Measurements from ENCODE around the gene ABCA4.

The ABCA4 gene

DNA sequence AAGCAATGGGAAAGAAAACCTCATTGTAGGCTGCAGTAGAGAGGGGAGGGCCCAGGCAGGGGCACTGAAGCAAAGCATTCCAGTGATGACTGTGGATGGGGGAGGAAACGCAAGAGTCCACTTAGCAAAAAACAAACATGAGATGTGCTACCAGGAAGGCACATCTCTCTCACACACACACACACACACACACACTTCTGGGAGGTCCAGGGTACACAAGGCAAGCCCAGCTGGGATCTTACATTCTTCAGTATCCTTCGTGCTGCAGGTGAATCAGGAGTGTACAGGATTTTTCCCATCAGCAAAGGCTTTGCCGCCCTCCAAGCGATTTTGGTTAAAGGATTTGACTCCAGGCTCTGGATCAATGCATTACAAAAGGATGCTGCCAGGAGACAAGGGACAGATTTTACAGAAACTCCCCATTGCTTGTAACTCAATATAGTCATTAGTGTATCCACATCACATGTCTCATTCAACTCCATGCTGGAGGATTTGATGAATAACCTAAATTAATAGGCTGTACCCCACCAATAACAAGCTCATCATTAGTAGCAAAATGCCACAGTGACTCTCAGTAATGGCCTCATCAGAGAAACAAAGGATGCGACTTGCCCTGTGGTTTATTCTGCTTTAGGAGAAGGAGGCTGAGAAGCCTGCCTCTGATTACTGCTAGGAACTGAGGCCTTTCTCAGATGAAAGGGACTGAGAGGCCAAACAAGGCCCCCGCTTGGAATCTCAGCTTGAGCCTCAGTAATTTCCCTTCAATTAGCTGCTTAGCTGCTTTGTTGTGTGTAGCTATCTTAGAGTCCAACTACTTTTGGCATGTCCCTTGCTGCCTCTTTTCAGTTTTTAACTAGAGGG, 41.6 kb downstream of the ABCA4 start:
- DNase-seq = no peak

DNA sequence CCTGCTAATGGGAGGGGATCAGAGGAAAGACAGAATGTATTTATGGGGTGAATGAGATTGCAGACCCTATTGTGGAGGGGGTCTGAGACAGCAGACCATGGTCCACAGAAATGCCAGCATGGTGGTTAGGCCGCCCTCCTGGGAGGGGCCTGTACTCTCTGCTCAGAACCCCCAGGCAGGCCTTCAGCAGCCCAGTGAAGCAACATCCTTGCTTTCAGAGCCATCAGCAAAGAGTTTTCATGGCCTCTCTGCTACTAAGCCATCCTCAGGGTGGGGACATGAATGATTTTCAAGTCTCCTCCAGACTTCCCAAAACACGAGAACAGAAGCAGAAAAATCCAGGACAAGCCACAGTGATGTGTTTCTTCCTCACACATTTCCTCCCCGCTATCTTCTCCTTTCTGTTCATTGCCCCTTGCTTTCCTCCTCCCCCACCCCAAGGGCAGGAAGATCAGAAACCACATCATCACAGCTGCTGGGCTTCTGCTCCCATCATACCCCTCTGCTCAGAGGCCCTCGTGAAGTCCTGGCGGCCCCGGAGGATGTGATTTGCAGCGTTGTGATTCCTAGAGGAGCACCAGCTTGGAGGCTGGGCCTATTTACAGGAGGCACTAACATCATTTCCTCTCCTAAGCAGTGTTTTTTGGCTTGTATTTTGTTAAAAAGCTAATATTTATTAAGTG, 48.0 kb downstream of the ABCA4 start:
- no peak for DNase-seq

DNA sequence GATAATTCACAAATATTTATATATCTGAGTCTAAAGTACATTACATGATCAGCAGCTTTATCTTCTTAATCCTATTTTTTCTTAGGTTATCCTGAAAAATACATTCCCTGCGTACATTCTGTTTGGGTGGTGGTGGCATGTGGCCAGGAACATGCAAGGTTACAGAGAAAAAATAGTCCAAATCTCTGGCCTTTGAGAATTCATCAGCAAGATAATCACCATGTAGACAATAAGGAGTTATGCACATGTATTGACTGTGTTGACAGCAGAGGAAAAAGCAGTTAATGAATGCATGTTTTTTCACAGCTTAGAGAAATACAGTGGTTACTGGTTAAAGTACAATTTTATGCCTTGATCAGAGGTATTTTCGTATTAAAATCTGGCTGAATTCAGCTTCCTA, 49.0 kb downstream of the ABCA4 start:
- DNase-seq = no peak

DNA sequence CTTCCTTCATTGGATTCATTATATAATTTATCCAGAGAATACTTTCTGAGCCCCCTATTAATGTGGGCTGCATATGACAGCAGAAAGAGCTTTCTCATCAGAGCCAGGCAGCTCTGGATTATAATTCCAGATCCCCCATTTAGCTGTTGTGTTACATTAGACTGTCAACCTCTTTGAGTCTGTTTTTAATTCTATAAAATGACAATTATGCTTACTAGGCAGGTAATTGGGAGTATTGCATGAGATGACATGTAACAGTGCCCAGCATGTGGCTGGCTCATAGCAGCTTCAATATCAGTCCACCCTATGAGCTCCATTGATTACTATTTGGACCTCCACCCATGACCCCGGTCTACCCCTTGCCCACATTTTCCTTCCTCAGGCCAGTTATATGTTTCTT, 49.6 kb downstream of the ABCA4 start:
- DNase-seq = no peak

DNA sequence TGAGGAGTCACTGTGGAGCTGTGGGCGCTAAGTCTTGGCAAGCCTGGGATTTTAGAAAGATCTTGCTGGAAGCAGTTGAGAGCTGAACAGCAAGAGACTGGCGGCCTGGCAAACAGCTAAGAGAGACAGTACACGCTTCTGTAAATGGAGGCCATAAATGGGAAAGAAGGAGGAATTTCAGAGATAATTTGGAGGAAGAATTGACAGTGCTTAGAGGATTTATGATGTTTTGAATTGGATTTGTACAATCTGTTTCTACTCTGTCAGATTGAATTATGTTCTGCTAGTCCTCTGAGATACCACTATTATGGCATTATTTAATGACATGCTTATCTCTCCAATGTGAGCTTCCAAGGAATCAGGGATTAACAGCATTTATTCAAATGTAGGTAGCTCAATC, 50.1 kb downstream of the ABCA4 start:
- no peak for DNase-seq

DNA sequence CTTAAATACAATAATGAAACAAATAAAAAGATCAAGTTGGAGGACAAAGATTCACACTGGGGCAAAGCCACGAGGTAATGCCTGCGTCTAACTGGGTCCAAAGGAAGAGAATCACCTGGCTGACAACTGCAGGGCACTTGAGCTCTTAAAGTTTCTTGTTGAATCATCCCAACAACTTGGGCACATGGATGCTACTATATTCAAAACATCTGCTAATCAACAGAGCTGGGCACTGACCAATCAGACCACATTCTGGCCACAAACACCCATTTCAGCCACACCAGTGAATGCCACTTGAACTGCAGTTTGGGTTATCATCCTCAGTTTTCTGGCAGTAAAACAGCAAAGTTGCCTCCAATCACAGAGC, 51.0 kb downstream of the ABCA4 start:
- no peak for DNase-seq

DNA sequence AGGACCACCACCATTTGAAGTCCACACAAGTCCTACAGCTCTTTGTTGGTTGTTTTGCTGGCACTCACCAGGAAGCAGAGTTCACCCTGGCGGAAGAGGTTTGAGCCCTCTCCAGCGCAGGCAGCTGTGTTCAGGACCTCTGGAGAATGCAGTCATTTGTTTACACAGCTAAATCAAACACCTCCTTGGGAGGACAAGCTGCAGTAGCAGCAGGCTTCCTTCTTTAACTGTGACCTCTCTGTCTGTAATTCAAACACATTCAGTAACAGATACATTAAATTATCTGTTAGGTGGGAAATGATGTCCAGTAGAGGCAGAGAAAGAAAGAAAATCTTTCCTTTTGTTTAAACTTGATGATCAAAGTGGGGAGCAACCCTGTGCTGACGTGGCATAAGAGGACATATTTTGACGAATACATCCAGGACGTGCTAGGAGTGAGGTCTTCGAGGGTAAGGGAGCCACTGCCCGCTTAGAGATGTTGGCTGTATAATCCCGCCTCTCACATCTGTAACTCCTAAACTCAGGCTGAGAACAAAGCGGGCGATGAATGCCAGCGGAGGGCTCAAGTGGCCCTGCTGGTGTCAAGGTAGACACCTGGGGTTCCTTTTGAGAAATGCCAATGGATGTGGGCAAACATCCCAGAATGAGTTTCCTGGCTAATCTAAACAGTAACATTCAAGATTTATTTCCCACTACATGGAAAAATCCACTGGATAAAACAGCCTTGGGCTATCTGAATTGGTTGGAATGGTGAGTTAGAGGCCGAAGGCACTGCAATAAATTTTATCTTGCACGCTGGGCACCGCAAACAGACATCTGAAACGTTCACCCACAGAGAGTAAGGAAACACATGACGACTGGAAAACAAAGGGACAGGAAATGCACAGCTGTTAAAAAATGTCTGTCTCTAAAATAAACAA, 51.7 kb downstream of the ABCA4 start:
- no peak for DNase-seq

DNA sequence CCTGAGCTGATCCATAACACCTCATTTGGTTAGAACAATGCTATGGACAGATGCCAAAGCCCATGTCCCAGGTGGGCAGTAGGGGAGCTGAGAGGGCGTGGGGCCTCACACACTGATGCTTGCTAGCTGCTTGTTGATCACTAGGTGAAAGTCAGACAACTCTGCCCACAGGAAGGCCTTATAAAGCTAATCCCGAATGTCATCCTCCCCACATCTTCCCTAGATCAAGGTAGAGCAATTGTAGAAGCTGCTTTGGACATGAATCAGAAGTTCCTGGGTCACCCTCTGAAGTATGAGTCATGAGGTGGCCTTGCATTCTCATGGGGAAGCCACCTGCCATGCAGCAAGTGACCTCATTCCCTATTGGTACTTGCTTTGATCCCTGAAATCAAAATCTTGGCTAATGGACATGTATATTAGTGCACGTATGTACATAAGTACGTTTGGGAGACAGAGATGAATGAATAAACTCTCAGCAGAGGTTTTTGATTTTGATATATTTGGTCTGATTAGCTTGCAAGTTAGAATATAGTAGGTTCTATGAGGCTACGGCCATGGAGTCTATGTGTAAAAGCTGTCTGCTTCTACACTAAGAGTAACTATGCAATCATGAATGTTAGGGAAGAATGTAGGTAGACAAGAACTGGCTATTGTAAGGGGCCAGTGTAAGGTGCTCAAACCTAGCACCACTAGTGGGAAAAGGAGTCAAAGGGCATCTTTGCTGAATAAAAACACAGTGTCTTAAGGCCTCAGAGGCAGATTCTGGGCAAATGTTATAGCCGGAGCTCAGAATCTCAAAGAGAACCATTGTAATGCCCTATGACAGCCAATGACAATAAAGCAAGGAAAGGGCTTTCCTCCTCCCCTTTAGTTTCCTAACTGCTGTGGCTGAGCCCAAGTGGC, 52.6 kb downstream of the ABCA4 start:
- no peak for DNase-seq

DNA sequence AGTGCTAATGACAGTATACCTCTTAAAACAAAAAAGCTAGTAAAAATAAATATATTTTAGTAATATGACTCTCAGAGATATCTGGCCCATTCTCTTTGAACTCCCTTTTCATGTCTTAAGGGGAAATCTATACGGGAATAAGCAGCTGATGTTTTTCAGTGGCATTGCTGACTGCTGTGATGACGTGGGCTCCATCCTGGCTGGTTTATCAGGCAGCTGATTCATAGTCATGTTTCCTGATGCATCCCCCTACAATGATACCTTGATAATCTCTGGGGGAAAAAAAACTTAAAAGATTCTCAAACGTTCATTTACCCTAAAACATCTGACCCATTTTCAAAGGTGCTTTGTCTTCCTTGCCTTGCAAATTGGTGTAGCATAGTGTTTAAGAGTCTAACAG, 53.8 kb downstream of the ABCA4 start:
- no peak for DNase-seq

DNA sequence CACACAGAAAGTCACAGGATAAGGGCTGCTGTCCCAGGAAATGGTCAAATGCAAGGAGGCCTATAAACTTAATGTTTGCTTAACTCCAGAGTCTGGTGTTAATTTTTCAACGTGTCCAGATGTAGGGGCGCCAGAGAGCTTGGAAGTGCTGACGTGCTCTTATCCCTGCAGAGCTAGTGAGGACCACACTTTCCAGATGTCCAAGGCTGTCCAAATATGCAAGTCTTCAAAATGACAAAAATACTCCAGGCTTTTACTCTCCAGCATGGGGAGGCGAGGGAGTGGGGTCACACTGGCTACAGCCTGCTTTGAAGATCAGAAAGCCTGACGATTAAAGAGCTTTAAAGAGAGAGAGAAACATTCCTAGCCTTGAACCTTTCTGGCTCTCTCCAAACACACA, 57.6 kb downstream of the ABCA4 start:
- DNase-seq = no peak

DNA sequence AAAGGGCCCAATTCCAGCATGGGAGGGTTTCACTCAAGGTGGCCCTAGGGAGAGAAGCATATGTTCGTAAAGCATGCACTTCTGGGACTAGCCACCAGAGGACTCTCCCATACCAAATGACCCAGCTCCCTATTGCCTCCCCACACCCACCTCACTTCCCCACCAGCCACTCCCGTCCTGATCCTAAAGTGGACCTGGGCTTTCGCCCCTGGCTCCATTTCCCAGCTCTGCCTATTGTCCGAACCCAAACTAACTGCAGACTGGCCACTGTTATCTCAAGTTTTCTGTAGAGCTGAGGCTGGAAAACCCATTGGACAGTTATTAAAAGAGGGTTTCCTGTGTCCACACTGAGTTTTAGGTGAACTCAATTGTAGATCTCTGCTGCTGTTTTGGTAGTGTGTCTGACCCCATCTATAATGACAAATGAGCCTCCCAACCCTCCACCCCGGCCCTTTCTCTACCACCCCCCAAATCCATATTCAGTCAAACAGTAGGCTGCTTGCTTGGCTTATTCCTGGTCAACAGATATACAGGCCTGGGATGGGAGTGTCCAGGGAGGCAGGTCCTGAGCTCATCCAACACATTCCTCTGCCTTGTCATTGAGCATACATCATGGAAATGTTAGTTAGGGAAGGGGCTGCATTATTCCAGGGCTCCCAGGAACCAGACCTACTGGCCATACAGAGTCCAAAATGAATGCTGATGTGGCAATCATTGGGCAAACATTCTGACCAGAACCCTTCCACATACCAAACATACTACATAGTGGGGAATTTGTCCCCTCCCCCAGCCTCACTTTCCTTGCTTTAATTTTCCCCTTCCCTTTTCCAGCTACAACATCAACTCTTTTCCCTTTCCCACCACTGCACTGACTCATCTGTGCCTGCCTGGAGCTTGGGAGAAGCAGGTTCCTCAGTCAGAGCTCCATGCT, 59.2 kb downstream of the ABCA4 start:
- peak; percentile 10 for DNase-seq

DNA sequence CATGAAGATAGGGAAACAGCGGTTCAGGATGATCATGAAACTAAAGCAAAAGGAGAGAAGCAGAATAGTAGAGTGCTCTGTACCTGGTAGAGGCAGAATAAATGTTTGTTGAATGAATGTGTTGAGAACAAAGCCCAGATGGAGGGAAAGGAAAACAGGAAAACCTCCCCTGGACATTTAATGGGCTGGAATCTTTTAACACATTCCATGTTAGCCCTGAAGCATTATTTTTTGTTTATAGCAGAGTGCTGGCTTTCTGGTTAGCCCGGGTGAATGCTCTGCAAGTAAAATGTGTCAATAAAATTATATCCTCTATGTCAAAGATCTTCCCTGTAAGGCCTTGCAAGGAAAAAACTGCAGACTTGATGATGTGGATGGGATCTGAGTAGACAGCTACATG, 60.2 kb downstream of the ABCA4 start:
- no peak for DNase-seq

DNA sequence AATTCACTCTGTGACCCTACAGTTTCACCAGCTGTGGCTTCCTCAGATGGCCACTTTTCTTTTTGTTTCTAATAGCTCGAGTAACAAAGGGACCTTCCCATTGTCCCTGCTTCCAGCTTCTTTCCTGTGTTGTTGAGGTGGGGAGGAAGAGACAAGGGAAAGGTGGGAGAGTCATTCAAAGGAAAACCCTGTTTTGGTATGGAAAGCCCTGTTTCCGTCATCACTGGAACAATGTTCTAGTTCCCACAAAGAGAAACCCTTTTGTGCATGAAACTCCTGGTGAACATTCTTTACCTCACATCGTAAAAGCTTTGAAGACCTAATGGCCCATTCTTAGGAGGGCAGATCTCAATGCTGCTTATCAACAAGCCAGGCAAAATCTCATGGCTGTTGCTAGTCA, 62.2 kb downstream of the ABCA4 start:
- no peak for DNase-seq

DNA sequence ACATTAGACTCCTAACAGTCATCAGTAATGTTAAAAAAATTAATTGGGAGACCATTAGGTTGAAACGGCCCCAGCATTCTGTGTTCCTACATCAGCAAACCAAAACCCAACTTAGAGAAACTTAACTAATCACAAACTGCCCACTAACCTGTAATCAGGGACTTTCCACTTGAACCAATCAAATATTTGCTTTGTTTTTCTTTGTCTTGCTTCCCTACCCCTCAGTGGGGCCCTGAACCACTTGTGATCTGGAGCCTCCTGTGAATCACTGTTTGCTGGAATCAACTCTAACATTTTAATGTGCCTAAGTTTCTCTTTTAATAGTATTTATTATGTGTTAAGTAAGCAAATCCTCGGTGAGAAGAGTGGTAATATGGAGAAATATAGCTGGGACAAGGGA, 64.0 kb downstream of the ABCA4 start:
- no peak for DNase-seq

DNA sequence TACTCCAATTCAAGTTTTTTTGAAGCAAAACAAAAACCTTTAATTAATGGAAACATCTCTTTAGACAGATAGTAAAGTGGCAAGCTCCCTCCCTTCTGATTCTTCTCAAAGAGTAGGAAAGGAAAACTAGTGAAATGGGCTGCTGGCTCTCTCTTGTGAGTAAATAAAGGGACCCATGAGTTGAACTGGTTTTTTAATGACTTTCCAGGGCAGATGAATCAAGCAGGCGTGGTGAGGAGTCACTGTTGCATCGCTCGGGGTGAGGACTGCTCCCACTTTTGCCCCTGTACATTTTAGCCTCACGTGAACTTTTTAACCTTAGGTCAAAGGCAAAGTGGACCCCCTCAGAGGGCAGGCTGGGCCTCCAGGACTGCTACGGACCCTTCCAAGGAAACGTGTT, 64.8 kb downstream of the ABCA4 start:
- DNase-seq = no peak

DNA sequence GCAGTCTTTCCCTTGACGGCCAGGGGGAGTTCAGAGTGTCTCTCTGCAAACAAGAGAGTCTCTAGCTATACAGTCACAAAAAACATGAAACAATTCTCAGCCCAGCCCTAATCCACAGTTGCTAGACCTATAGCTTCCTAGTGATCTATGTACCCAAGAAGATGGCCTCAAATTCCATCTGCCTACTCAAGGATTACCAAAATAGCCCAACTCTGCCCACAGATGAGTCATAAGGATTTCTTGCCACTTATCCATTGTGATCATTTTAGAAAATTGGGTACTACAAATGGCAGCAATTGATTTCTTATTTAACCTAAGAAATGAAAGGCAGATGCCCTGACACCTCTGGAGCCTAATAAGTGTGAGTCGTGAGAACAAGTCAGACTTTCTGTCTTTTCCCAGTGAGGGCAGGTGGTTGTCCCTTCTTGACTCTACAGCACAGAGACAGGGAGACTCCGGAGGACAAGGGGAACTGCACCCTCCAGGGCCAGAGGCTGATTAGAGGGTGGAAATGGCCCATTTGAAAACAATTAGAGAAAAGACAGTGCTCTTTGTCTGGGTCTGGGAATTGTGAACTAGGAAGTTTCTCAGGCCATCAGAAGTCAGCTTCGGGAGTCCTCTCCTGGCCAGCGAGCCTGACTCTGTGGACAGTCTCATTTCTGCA, 65.4 kb downstream of the ABCA4 start:
- no peak for DNase-seq

DNA sequence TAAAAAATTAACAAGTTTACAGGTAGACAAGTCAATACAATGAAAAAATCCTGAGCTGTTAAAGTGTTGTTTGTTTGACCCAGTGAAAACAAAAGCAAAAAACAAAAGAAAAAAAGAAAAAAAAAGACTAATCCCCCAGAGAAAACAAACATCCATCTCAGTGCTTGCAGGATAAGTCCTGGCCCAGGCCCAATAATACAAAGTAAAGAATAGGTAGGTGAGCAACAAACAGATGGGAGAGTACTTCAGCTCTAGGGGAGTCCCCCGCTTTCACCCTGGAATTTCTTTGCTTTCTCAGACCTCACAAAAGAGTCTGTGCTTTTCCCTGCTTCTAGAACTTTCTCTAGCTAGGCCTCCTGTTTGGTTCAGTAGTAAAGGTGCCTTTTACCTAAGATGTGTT, 70.3 kb downstream of the ABCA4 start:
- DNase-seq = no peak

DNA sequence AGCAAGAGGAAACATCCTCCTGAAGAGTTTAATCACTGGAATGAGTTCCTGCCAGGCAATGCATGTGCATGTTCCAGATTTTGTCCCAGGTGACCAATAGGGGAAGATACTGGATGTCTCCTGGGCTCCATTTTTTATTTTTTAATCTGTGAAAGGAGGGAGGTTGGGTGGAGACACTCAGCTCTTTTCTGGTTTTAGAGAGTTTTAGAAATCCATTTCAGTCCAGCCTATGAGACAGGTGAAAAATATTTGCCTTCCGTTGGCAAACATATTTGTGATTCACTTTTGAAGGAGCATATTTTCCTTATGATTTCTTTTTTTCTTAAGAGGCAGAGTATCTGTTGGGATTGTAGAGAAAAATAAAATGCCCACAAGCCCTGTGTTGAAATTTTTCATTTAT, 70.7 kb downstream of the ABCA4 start:
- DNase-seq = no peak

DNA sequence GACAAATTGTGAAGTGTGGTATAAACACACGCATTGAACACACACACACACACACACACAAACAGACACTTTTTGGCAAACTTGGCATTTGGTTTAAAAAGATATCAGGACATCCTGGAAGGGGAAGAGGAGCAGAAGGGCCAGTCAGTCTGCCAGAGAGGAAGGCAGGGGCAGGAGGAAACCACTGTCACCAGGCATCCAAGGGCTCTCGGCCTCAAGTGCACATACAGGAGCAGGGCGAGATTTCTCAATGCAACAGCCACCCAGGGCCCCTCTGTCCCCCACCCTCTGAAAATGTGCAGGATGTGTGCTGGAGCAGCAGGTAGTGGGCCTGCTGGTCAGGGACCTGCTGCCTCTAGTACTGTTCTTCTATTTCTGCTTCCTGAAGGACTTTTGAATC, 71.2 kb downstream of the ABCA4 start:
- no peak for DNase-seq

DNA sequence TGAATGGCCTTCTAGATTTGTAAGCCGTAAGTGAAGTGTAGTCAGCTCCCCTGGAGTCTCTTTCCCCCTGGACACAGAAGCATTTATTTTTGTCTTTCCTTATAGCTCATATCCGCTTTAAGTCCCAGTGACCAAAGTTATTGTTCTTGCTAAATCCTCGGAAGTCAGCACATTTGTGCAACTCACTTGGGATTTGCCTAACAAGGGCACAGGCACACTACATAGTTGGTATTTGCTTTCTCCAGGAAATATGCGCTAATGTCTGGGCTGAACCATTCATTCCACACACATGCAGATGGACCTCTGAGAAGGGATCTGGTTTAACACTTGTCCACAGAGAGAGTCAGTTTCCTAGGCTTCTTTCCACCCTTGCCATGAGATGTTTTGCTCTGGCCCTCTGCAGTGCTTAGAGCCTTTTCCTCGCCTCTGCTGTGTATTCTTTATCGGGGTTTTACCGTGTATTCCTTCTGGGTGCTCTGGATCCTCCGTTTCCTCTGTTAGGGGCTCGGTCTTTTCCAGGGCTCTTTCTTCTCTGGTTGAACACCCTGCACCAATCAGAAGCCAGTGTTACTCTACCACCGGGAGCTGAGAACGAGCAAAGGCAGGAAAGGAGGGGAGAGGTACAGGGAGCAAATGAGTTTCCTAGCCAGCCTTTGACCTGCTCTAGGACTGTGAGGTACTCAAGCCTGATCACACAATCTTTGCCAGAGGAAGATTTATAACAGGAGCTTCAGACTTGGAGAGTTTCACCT, 72.4 kb downstream of the ABCA4 start:
- no peak for DNase-seq
